Parathyroid adenoma (tissue), 2 donors: ENCODE results near the gene RETREG2.

ENCODE experiments used
- H2AFZ ChIP-seq: fragments of 300-600 bp; sonication (generic); one replicate; pipeline ENCODE4 v1.7.0; 2017; ENCODE audit warnings: antibody characterized with exemption, mild to moderate bottlenecking
- H3K27ac ChIP-seq: fragments of 300-600 bp; sonication (generic); one replicate; pipeline ENCODE4 v1.7.0; 2017
- H3K27me3 ChIP-seq: fragments of 300-600 bp; sonication (generic); one replicate; pipeline ENCODE4 v1.7.0; 2017; ENCODE audit warnings: low read length; ENCODE audit not compliant: control insufficient read depth, insufficient read depth
- H3K36me3 ChIP-seq: fragments of 300-600 bp; sonication (generic); one replicate; pipeline ENCODE4 v1.7.0; 2017; ENCODE audit warnings: low read length; ENCODE audit not compliant: control insufficient read depth, insufficient read depth
- H3K4me1 ChIP-seq: fragments of 300-600 bp; sonication (generic); one replicate; pipeline ENCODE4 v1.7.0; 2017; ENCODE audit warnings: control low read depth
- H3K4me2 ChIP-seq: fragments of 300-600 bp; sonication (generic); one replicate; pipeline ENCODE4 v1.7.0; 2017; ENCODE audit warnings: low read length
- H3K4me3 ChIP-seq: fragments of 300-600 bp; sonication (generic); one replicate; pipeline ENCODE4 v1.7.0; 2017; ENCODE audit warnings: low read depth, low read length
- H3K79me2 ChIP-seq: fragments of 300-600 bp; sonication (generic); one replicate; pipeline ENCODE4 v1.7.0; 2017; ENCODE audit warnings: control low read depth
- H3K9ac ChIP-seq: fragments of 300-600 bp; sonication (generic); one replicate; pipeline ENCODE4 v1.7.0; 2017; ENCODE audit warnings: mild to moderate bottlenecking
- H3K9me3 ChIP-seq: fragments of 300-600 bp; sonication (generic); one replicate; pipeline ENCODE4 v1.7.0; 2017; ENCODE audit warnings: low read length; ENCODE audit not compliant: control insufficient read depth
- CTCF ChIP-seq: fragments of 300-600 bp; sonication (generic); IDR thresholded peaks from one replicate; pipeline ENCODE4 v1.7.0; 2017; ENCODE audit warnings: antibody characterized with exemption, mild to moderate bottlenecking
- donor health status: primary hyperparathyroidism.

RETREG2 gene

GRCh38 chr2:219177552-219178376, at the start of gene RETREG2:
TSS of gene RETREG2 (plus strand) at chr2:219178275. CDS start at chr2:219178353, 78 bp downstream.
- peak within 1 kb of the TSS; percentile 99 for H3K4me2 ChIP-seq
- peak within 1 kb of the TSS; percentile 90 for H3K9ac ChIP-seq
- peaks cover 12% of the 10 kb centered on the region for H3K4me1 ChIP-seq
- H3K79me2 ChIP-seq: peaks cover 8% of the 10 kb centered on the region
- no peaks in the 10 kb centered on the region for H3K27me3 ChIP-seq
- H3K4me3 ChIP-seq: peak within 1 kb of the TSS; percentile 95
- peak within 1 kb of the TSS; percentile 93 for H2AFZ ChIP-seq
- no peaks in the 10 kb centered on the region for H3K36me3 ChIP-seq
- no peaks in the 10 kb centered on the region for H3K9me3 ChIP-seq
- no peak for TF ChIP-seq CTCF
- peak within 1 kb of the TSS; percentile 99 for H3K27ac ChIP-seq

- H3K4me2 ChIP-seq: no peak overlapping the region
- TF ChIP-seq CTCF: no peak
- no peaks in the 10 kb centered on the region for H3K36me3 ChIP-seq
- H3K79me2 ChIP-seq: no peaks in the 10 kb centered on the region
- no peak overlapping the region for H3K4me3 ChIP-seq
- H2AFZ ChIP-seq: no peak overlapping the region
- H3K9ac ChIP-seq: no peak overlapping the region
- H3K9me3 ChIP-seq: no peaks in the 10 kb centered on the region
- H3K4me1 ChIP-seq: peaks cover 3% of the 10 kb centered on the region
- no peaks in the 10 kb centered on the region for H3K27me3 ChIP-seq
- H3K27ac ChIP-seq: no peak overlapping the region
Measured at GRCh38 chr2:219128396-219128795, 49.7 kb upstream of the RETREG2 start.

- Histone ChIP-seq H3K27ac (no peak overlapping the region), H3K4me2 (no peak overlapping the region), H2AFZ (no peak overlapping the region), H3K9me3 (no peaks in the 10 kb centered on the region), H3K4me3 (no peak overlapping the region), H3K79me2 (no peaks in the 10 kb centered on the region), H3K4me1 (peaks cover 3% of the 10 kb centered on the region), H3K9ac (no peak overlapping the region), H3K36me3 (no peaks in the 10 kb centered on the region), H3K27me3 (no peaks in the 10 kb centered on the region)
- no peak for TF ChIP-seq CTCF
Measured at GRCh38 chr2:219129589-219129988, 48.5 kb upstream of the RETREG2 start.

- Histone ChIP-seq H3K4me2 (no peak overlapping the region), H2AFZ (no peak overlapping the region), H3K79me2 (no peaks in the 10 kb centered on the region), H3K36me3 (no peaks in the 10 kb centered on the region), H3K9me3 (no peaks in the 10 kb centered on the region), H3K27me3 (no peaks in the 10 kb centered on the region), H3K9ac (no peak overlapping the region), H3K4me1 (peaks cover 3% of the 10 kb centered on the region), H3K4me3 (no peak overlapping the region), H3K27ac (no peak overlapping the region)
- no peak for TF ChIP-seq CTCF
Measured at GRCh38 chr2:219131327-219131726, 46.7 kb upstream of the RETREG2 start.

- Histone ChIP-seq H3K27ac (no peak overlapping the region), H3K36me3 (no peaks in the 10 kb centered on the region), H3K4me1 (peaks cover 3% of the 10 kb centered on the region), H3K9ac (no peak overlapping the region), H3K9me3 (no peaks in the 10 kb centered on the region), H3K4me3 (no peak overlapping the region), H2AFZ (no peak overlapping the region), H3K27me3 (no peaks in the 10 kb centered on the region), H3K79me2 (no peaks in the 10 kb centered on the region), H3K4me2 (no peak overlapping the region)
- no peak for TF ChIP-seq CTCF
Measured at GRCh38 chr2:219131744-219132143, 46.3 kb upstream of the RETREG2 start.
